Fibroblast of villous mesenchyme (primary cell): ENCODE results near the gene FREM1. TPM values are rescaled to one million over a fixed set of nuclear protein-coding genes. Genes with fewer than 3 reads are reported as not detected.

ENCODE experiments used
- DNase-seq: peaks from one replicate; pipeline ENCODE4 v3.0.0-alpha.2; 2010; ENCODE audit warnings: low read depth
- H3K4me3 ChIP-seq: 2 replicates; pipeline ENCODE4 v1.5.1; 2011; ENCODE audit warnings: low read depth, mild to moderate bottlenecking, low read length
- CTCF ChIP-seq: IDR thresholded peaks from 2 replicates; pipeline ENCODE4 v1.5.1; 2012; ENCODE audit warnings: low read depth, mild to moderate bottlenecking, low read length; ENCODE audit not compliant: insufficient read depth
- total RNA-seq: library from RNA; depleted of rRNA; stranded (reverse); fragments of >200 nt; gene quantifications from 2 replicates; pipeline ENCODE4 v1.2.3, GENCODE V29; 2012

FREM1 gene
- total RNA-seq, 1 donor: 0.86 TPM

GRCh38 chr9:14906000-14906399, 4.2 kb downstream of the FREM1 start:
- no peak for TF ChIP-seq CTCF
- H3K4me3 ChIP-seq: no peak overlapping the region
- DNase-seq: no peak

- DNase-seq: no peak
- TF ChIP-seq CTCF: no peak
These were observed 7.2 kb downstream of the FREM1 start for GRCh38 chr9:14903040-14903439.

GRCh38 chr9:14902561-14902960, 7.7 kb downstream of the FREM1 start:
- no peak for TF ChIP-seq CTCF
- H3K4me3 ChIP-seq: no peak overlapping the region
- no peak for DNase-seq

More at GRCh38 chr9:14903040-14903439, 7.2 kb downstream of the FREM1 start:
- H3K4me3 ChIP-seq: no peak overlapping the region

- TF ChIP-seq CTCF: no peak
- peak; percentile 15 for DNase-seq
- H3K4me3 ChIP-seq: no peak overlapping the region
These were observed 10.4 kb downstream of the FREM1 start for GRCh38 chr9:14899815-14900193.

GRCh38 chr9:14899042-14899814, 11.0 kb downstream of the FREM1 start:
- no peak for DNase-seq
- no peak for TF ChIP-seq CTCF
- no peak overlapping the region for H3K4me3 ChIP-seq

GRCh38 chr9:14895806-14896205, 14.4 kb downstream of the FREM1 start:
- no peak overlapping the region for H3K4me3 ChIP-seq
- no peak for DNase-seq
- no peak for TF ChIP-seq CTCF

GRCh38 chr9:14893280-14893679, 16.9 kb downstream of the FREM1 start:
- H3K4me3 ChIP-seq: no peak overlapping the region
- no peak for TF ChIP-seq CTCF
- DNase-seq: no peak
